ENCODE results near the gene RABL2B.

RABL2B gene

DNA sequence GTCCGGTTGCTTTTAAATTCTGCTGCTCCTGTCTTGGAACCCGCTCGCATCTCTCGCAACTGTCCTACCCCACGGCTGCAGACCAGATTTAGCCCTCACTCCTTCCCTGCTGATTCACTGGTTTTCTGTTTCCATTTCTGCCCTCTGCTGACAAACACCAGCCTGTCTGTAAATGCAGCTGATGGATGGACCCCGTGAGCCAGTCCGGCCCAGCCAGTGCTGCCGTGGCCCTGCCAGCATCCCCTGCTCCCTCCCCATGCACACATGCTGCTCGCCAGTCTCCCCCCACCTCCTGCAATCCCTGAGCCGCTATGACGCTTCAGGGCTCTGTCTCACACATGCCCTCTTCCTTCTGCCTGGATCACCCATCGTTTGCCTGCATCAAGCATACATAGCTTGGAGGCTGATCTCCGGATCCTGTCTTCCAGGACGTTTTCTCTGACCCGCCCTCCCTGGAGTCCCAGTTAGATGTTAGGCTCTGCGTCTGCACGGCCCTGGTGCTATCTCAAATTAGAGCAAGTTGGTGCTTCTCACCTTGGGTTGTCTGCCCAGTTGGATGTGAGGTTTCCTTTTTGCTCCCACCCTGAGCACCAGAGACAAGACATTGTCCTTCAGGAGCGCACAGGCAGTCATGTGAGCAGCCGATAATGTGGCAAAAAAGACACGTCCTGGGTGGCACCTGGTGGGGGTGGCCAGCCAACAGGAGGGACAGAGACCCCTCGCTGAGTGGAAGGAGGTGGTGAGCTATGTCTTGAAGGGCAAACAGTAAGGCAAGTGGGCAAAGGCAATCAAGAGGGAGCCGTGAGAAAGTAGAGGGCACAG lies 49.7 kb downstream of the RABL2B start:
- Histone ChIP-seq H2AFZ (ENCODE audit: low read depth, low read length) (no peak overlapping the region), H3K4me3 (ENCODE audit: low read depth in 1 of 2, low read length in 2 of 2) (no peak overlapping the region), H3K27ac (ENCODE audit: low read length) (no peak overlapping the region), H3K9ac (ENCODE audit: low read depth, low read length) (no peak overlapping the region), H3K9me3 (ENCODE audit: insufficient read depth, low read length, severe bottlenecking) (no peaks in the 10 kb centered on the region), H3K4me1 (ENCODE audit: insufficient read depth, low read length) (peaks cover 8% of the 10 kb centered on the region), H3K36me3 (ENCODE audit: insufficient read depth, low read length) (no peaks in the 10 kb centered on the region), H3K4me2 (ENCODE audit: insufficient read depth, low read length) (no peak overlapping the region), H4K20me1 (ENCODE audit: insufficient read depth, low read length) (no peaks in the 10 kb centered on the region), H3K79me2 (ENCODE audit: insufficient read depth, low read length) (no peaks in the 10 kb centered on the region), H3K27me3 (ENCODE audit: insufficient read depth, low read length, poor library complexity) (peaks cover 8% of the 10 kb centered on the region)
- ATAC-seq (ENCODE audit: insufficient read depth, low read depth) = no peak
- DNase-seq = no peak
- TF ChIP-seq EZH2 (IDR thresholded peaks at IDR 0.05; ENCODE audit: borderline replicate concordance, low read depth, low read length, severe bottlenecking) = no peak

GRCh38 chr22:50732681-50733080 lies 50.8 kb downstream of the RABL2B start:
- ATAC-seq (ENCODE audit: insufficient read depth, low read depth) (no peak), DNase-seq (no peak)
- Histone ChIP-seq H3K4me2 (ENCODE audit: insufficient read depth, low read length) (no peak overlapping the region), H3K4me1 (ENCODE audit: insufficient read depth, low read length) (peaks cover 8% of the 10 kb centered on the region), H3K4me3 (ENCODE audit: low read depth in 1 of 2, low read length in 2 of 2) (no peak overlapping the region), H2AFZ (ENCODE audit: low read depth, low read length) (no peak overlapping the region), H3K79me2 (ENCODE audit: insufficient read depth, low read length) (no peaks in the 10 kb centered on the region), H4K20me1 (ENCODE audit: insufficient read depth, low read length) (no peaks in the 10 kb centered on the region), H3K9me3 (ENCODE audit: insufficient read depth, low read length, severe bottlenecking) (no peaks in the 10 kb centered on the region), H3K9ac (ENCODE audit: low read depth, low read length) (no peak overlapping the region), H3K27ac (ENCODE audit: low read length) (no peak overlapping the region), H3K27me3 (ENCODE audit: insufficient read depth, low read length, poor library complexity) (peaks cover 3% of the 10 kb centered on the region), H3K36me3 (ENCODE audit: insufficient read depth, low read length) (no peaks in the 10 kb centered on the region)
- TF ChIP-seq CTCF (IDR thresholded peaks at IDR 0.05; ENCODE audit: borderline replicate concordance, extremely low read depth, low read length, poor library complexity, severe bottlenecking) = no peak
- no peak for TF ChIP-seq EZH2 (IDR thresholded peaks at IDR 0.05; ENCODE audit: borderline replicate concordance, low read depth, low read length, severe bottlenecking)

- peak; percentile 97 for ATAC-seq (ENCODE audit: insufficient read depth, low read depth)
- H3K9me3 ChIP-seq (ENCODE audit: insufficient read depth, low read length, severe bottlenecking) = no peaks in the 10 kb centered on the region
- no peaks in the 10 kb centered on the region for H3K36me3 ChIP-seq (ENCODE audit: insufficient read depth, low read length)
- H3K4me3 ChIP-seq (ENCODE audit: low read depth in 1 of 2, low read length in 2 of 2) = no peak overlapping the region
- H3K27me3 ChIP-seq (ENCODE audit: insufficient read depth, low read length, poor library complexity) = no peaks in the 10 kb centered on the region
- peak overlapping the region; percentile 16; the same call in 1 of the 2 replicates for H3K4me2 ChIP-seq (ENCODE audit: insufficient read depth, low read length)
- no peaks in the 10 kb centered on the region for H3K79me2 ChIP-seq (ENCODE audit: insufficient read depth, low read length)
- DNase-seq = peak; percentile 64
- TF ChIP-seq CTCF (IDR thresholded peaks at IDR 0.05; ENCODE audit: borderline replicate concordance, extremely low read depth, low read length, poor library complexity, severe bottlenecking) = peak; percentile 95
- TF ChIP-seq EZH2 (IDR thresholded peaks at IDR 0.05; ENCODE audit: borderline replicate concordance, low read depth, low read length, severe bottlenecking) = no peak
- H2AFZ ChIP-seq (ENCODE audit: low read depth, low read length) = peak overlapping the region; percentile 80
- H3K9ac ChIP-seq (ENCODE audit: low read depth, low read length) = peak overlapping the region; percentile 16; the same call in 1 of the 2 replicates
- no peaks in the 10 kb centered on the region for H4K20me1 ChIP-seq (ENCODE audit: insufficient read depth, low read length)
- peaks cover 8% of the 10 kb centered on the region for H3K4me1 ChIP-seq (ENCODE audit: insufficient read depth, low read length)
- H3K27ac ChIP-seq (ENCODE audit: low read length) = no peak overlapping the region
These were observed 51.4 kb downstream of the RABL2B start for GRCh38 chr22:50731811-50732624.
